ENCODE data around the gene TLR9.

DNA sequence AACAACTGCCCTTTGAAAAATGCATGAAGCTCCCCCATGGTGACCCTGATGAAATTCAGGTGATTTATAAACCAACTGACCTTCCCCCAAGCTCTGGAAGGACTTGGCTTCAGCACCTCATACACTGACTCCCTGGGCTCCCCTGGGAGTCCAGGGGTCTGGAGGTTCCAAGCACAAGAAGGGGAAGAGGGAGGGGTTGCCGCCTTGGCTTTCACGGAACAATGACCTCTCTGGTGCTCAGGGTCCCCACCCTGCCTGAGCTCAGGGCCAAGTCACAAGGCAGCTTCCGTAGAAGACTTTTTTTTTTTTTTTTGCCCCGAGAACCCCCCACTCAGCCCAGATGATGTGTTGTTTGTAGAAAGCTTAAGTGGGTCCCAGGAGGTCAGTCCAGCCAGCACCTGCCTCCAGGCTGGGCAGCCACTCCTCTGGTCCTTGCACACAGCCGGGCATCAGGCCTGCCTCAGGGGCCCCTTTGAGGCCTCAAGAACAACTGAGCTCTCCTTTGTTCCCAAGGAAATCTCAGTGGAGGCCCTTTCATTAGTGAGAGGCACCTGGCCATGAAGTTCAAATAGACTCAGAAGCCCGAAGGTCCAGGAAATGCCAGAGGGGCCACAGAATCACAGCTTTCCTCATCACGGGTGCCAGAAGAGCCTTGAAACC is 41.5 kb downstream of the TLR9 start:
- TF ChIP-seq, protein P1, sequence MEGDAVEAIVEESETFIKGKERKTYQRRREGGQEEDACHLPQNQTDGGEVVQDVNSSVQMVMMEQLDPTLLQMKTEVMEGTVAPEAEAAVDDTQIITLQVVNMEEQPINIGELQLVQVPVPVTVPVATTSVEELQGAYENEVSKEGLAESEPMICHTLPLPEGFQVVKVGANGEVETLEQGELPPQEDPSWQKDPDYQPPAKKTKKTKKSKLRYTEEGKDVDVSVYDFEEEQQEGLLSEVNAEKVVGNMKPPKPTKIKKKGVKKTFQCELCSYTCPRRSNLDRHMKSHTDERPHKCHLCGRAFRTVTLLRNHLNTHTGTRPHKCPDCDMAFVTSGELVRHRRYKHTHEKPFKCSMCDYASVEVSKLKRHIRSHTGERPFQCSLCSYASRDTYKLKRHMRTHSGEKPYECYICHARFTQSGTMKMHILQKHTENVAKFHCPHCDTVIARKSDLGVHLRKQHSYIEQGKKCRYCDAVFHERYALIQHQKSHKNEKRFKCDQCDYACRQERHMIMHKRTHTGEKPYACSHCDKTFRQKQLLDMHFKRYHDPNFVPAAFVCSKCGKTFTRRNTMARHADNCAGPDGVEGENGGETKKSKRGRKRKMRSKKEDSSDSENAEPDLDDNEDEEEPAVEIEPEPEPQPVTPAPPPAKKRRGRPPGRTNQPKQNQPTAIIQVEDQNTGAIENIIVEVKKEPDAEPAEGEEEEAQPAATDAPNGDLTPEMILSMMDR (IDR thresholded peaks at IDR 0.05): no peak
- no peak for TF ChIP-seq POLR2A (IDR thresholded peaks at IDR 0.05)

Data from uterus (tissue), 2 donors.